DMS79 (cell line): Measurements from ENCODE around the gene TAX1BP3.

ENCODE experiments used
- DNase-seq: peaks from one replicate; lab custom pipeline; 2025; lab: John Stamatoyannopoulos, UW

Gene TAX1BP3

GRCh38 chr17:3657874-3658783 is 10.2 kb downstream of the TAX1BP3 start:
- no peak for DNase-seq

GRCh38 chr17:3657588-3657869 is 10.8 kb downstream of the TAX1BP3 start:
- DNase-seq = no peak

- DNase-seq = no peak
Observed at GRCh38 chr17:3656755-3657587, 11.4 kb downstream of the TAX1BP3 start.

GRCh38 chr17:3656353-3656752 is 12.0 kb downstream of the TAX1BP3 start:
- no peak for DNase-seq

GRCh38 chr17:3655766-3656165 is 12.6 kb downstream of the TAX1BP3 start:
- DNase-seq = no peak

GRCh38 chr17:3647769-3648555 is 20.4 kb downstream of the TAX1BP3 start:
- DNase-seq = peak; percentile 20

GRCh38 chr17:3647251-3647650 is 21.1 kb downstream of the TAX1BP3 start:
- no peak for DNase-seq

- DNase-seq = no peak
Observed at GRCh38 chr17:3645310-3645709, 23.1 kb downstream of the TAX1BP3 start.

GRCh38 chr17:3643889-3644349 is 24.5 kb downstream of the TAX1BP3 start:
- DNase-seq = no peak

GRCh38 chr17:3641717-3642486 is 26.5 kb downstream of the TAX1BP3 start:
- no peak for DNase-seq

- DNase-seq = no peak
Observed at GRCh38 chr17:3641014-3641413, 27.4 kb downstream of the TAX1BP3 start.

GRCh38 chr17:3639981-3640596 is 28.3 kb downstream of the TAX1BP3 start:
- no peak for DNase-seq

GRCh38 chr17:3636908-3637373 is 31.4 kb downstream of the TAX1BP3 start:
- DNase-seq = no peak

- peak; percentile 95 for DNase-seq
Observed at GRCh38 chr17:3636154-3636907, 32.0 kb downstream of the TAX1BP3 start, which contains the start of the genes CTNS and SHPK. Gene CTNS, plus strand, starts transcription at chr17:3636760. Its CDS starts 3,447 bp downstream, at chr17:3640207. Gene SHPK, minus strand, starts transcription at chr17:3636250. Its CDS starts 31 bp downstream, at chr17:3636219.

- no peak for DNase-seq
Observed at GRCh38 chr17:3635474-3636153, 32.8 kb downstream of the TAX1BP3 start.

GRCh38 chr17:3632287-3632686 is 36.1 kb downstream of the TAX1BP3 start:
- DNase-seq = no peak

GRCh38 chr17:3630781-3631180 is 37.6 kb downstream of the TAX1BP3 start:
- DNase-seq = no peak

- DNase-seq = no peak
Observed at GRCh38 chr17:3627769-3628167, 40.6 kb downstream of the TAX1BP3 start.
